Calu3 (cell line): ENCODE data around the gene NPFFR2. TPM values are rescaled to one million over a fixed set of nuclear protein-coding genes. Genes with fewer than 3 reads are reported as not detected.
"Not testable (repeated sequence)": the region's sequence is repeated elsewhere in the genome, so short reads cannot be mapped to it uniquely, and the experiment has no call there.

Experiments
- BruUV-seq: library from RNA; stranded (reverse); fragments of 400-500 nt; replicated peaks from 2 replicates; lab custom pipeline; 2021; lab: Mats Ljungman, UMichigan
- CTCF ChIA-PET: fragments of 300-600 bp; sonication (Branson Sonifier 250); formaldehyde crosslinking; loops from one replicate; lab custom pipeline; 2022; ENCODE audit warnings: antibody characterized with exemption; lab: Charles Lee
- DNase-seq: peaks from one replicate; pipeline ENCODE4 v3.0.0; 2022
- H3K27ac Mint-ChIP-seq: one replicate; pipeline ENCODE4 v1.8.0; 2022; ENCODE audit warnings: mixed read lengths; ENCODE audit not compliant: unreplicated experiment
- H3K27me3 Mint-ChIP-seq: one replicate; pipeline ENCODE4 v1.8.0; 2022; ENCODE audit warnings: mixed read lengths; ENCODE audit not compliant: unreplicated experiment
- H3K36me3 Mint-ChIP-seq: one replicate; pipeline ENCODE4 v1.8.0; 2022; ENCODE audit warnings: mild to moderate bottlenecking, moderate library complexity, mixed read lengths; ENCODE audit not compliant: insufficient read depth, unreplicated experiment
- H3K4me1 Mint-ChIP-seq: one replicate; pipeline ENCODE4 v1.8.0; 2022; ENCODE audit warnings: mild to moderate bottlenecking, low read depth, mixed read lengths; ENCODE audit not compliant: unreplicated experiment
- H3K4me3 Mint-ChIP-seq: one replicate; pipeline ENCODE4 v1.8.0; 2022; ENCODE audit warnings: mild to moderate bottlenecking, low read depth, moderate library complexity, mixed read lengths; ENCODE audit not compliant: unreplicated experiment
- H3K9me3 Mint-ChIP-seq: one replicate; pipeline ENCODE4 v1.8.0; 2022; ENCODE audit warnings: low read depth, mixed read lengths; ENCODE audit not compliant: unreplicated experiment
- CTCF ChIP-seq: fragments of 200-600 bp; IDR thresholded peaks from one replicate; pipeline ENCODE4 v1.8.0; 2022; ENCODE audit warnings: antibody characterized with exemption; ENCODE audit not compliant: unreplicated experiment
- intact Hi-C: fragments of 100-400 bp; cut with micrococcal nuclease; formaldehyde crosslinking; loops from one replicate; pipeline ENCODE4 v1.10.0; 2022; ENCODE audit not compliant: unreplicated experiment
- total RNA-seq: library from RNA; stranded (reverse); gene quantifications from 2 replicates; pipeline ENCODE4 v1.2.3, GENCODE V29; 2022

NPFFR2 gene
- total RNA-seq, 1 experiment from 2014 or later: 0.78 TPM

DNA sequence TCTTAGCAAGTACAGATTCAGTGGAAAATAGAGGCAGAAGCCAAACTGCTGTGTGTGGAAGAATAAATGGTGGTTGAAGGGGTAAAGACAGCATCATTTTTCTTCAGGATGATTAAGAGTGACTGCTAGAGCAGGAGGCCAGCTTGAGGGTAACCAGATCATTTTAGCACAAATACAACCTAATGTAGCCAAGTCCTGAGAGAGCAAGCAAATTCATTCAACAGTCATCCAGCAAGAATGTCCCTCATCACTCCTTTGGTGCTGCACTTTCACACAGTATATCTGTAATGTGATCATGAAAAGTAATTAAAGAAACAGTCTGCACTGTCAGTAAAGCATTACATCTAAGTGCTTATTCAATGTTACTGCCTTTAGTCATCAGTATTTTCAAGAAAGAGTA lies 44.8 kb downstream of the NPFFR2 start:
- peak; percentile 1 for DNase-seq
- no TSS peak for BruUV-seq
- no peak for TF ChIP-seq CTCF
- intact Hi-C loops: no loop called here
- H3K36me3 Mint-ChIP-seq: no peaks in the 10 kb centered on the region
- H3K27me3 Mint-ChIP-seq: no peaks in the 10 kb centered on the region
- peaks cover 9% of the 10 kb centered on the region for H3K4me1 Mint-ChIP-seq
- no peak overlapping the region for H3K27ac Mint-ChIP-seq
- H3K9me3 Mint-ChIP-seq: peaks cover 2% of the 10 kb centered on the region
- CTCF ChIA-PET: no interaction called here
- H3K4me3 Mint-ChIP-seq: no peak overlapping the region

DNA sequence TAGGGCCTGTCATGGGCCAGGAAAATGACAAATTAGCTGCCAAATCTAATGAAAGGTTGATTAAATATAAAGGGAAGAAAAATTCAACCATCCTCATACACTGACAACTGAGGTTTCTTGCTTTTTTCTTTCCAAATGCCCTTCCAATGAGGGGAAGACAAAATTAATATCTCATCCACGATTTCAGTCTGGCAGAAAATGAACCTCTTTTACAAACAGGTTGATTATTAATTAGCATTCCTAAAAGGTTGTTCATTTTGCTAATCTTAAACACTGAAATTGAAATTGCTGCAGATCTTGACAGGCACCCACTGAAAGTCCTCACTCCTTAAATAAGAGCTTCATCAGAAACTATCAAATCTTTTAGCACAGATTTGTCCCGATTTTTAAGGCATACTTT lies 45.5 kb downstream of the NPFFR2 start:
- Mint-ChIP-seq H3K4me1 (peaks cover 9% of the 10 kb centered on the region), H3K27ac (no peak overlapping the region), H3K4me3 (no peak overlapping the region), H3K36me3 (no peaks in the 10 kb centered on the region), H3K9me3 (peaks cover under 1% of the 10 kb centered on the region), H3K27me3 (no peaks in the 10 kb centered on the region)
- CTCF ChIA-PET: no interaction called here
- no peak for DNase-seq
- BruUV-seq: no TSS peak
- TF ChIP-seq CTCF: no peak
- intact Hi-C loops: no loop called here

- no peaks in the 10 kb centered on the region for H3K36me3 Mint-ChIP-seq
- no peak overlapping the region for H3K27ac Mint-ChIP-seq
- TF ChIP-seq CTCF: no peak
- H3K27me3 Mint-ChIP-seq: no peaks in the 10 kb centered on the region
- no peak for DNase-seq
- no peaks in the 10 kb centered on the region for H3K4me1 Mint-ChIP-seq
- intact Hi-C loops: no loop called here
- H3K9me3 Mint-ChIP-seq: no peaks in the 10 kb centered on the region
- H3K4me3 Mint-ChIP-seq: no peak overlapping the region
- CTCF ChIA-PET: no interaction called here
- no TSS peak for BruUV-seq
These were observed 52.8 kb downstream of the NPFFR2 start for GRCh38 chr4:72084587-72085011.

DNA sequence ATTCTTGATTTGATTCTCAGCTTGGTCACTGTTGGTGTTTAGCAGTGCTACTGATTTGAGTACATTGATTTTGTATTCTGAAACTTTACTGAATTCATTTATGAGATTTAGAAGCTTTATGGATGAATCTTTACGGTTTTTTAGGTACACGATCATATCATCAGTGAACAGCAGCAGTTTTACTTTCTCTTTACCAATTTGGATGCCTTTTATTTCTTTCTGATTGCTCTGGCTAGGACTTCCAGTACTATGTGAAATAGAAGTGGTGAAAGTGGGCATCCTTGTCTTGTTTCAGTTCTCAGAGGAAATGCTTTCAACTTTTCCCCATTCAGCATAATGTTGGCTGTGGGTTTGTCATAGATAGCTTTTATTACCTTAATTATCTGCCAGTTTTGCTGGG lies 58.8 kb downstream of the NPFFR2 start:
- intact Hi-C loops, H3K27ac Mint-ChIP-seq, H3K27me3 Mint-ChIP-seq, CTCF ChIA-PET, BruUV-seq, H3K4me3 Mint-ChIP-seq, DNase-seq, H3K4me1 Mint-ChIP-seq, H3K36me3 Mint-ChIP-seq, H3K9me3 Mint-ChIP-seq: not testable (repeated sequence)

GRCh38 chr4:72094059-72094797 lies 62.4 kb downstream of the NPFFR2 start:
- no peak overlapping the region for H3K27ac Mint-ChIP-seq
- intact Hi-C loops: no loop called here
- no peak for TF ChIP-seq CTCF
- no peaks in the 10 kb centered on the region for H3K27me3 Mint-ChIP-seq
- peaks cover 3% of the 10 kb centered on the region for H3K9me3 Mint-ChIP-seq
- no peaks in the 10 kb centered on the region for H3K36me3 Mint-ChIP-seq
- BruUV-seq: no TSS peak
- CTCF ChIA-PET: no interaction called here
- no peaks in the 10 kb centered on the region for H3K4me1 Mint-ChIP-seq
- no peak for DNase-seq
- no peak overlapping the region for H3K4me3 Mint-ChIP-seq
